Hepatocyte (in vitro differentiated cells): ENCODE measurements around the gene SLC2A11. TPM values are rescaled to one million over a fixed set of nuclear protein-coding genes. Genes with fewer than 3 reads are reported as not detected.

Experiments used
- DNase-seq: peaks from one replicate; pipeline ENCODE4 v3.0.0-alpha.2; 2016; ENCODE audit warnings: low spot score
- H2AFZ ChIP-seq: fragments of 200-600 bp; sonication (generic); 2 replicates; pipeline ENCODE4 v1.6.0; 2016; ENCODE audit warnings: antibody characterized with exemption, mild to moderate bottlenecking
- H3K27ac ChIP-seq: fragments of 200-600 bp; sonication (generic); 2 replicates; pipeline ENCODE4 v1.5.1; 2016; ENCODE audit warnings: mild to moderate bottlenecking
- H3K27me3 ChIP-seq: fragments of 200-600 bp; sonication (generic); 2 replicates; pipeline ENCODE4 v1.6.1; 2016
- H3K36me3 ChIP-seq: fragments of 200-600 bp; sonication (generic); replicated peaks from 2 replicates; pipeline ENCODE4 v1.5.1; 2016; ENCODE audit warnings: low read depth; ENCODE audit not compliant: insufficient read depth
- H3K4me1 ChIP-seq: fragments of 200-600 bp; sonication (generic); 2 replicates; pipeline ENCODE4 v1.5.1; 2016; ENCODE audit warnings: mild to moderate bottlenecking, moderate library complexity; ENCODE audit not compliant: insufficient read depth
- H3K4me2 ChIP-seq: fragments of 200-600 bp; sonication (generic); 2 replicates; pipeline ENCODE4 v1.6.0; 2016
- H3K4me3 ChIP-seq: fragments of 200-600 bp; sonication (generic); 2 replicates; pipeline ENCODE4 v1.5.1; 2016; ENCODE audit warnings: mild to moderate bottlenecking
- H3K79me2 ChIP-seq: fragments of 200-600 bp; sonication (generic); 2 replicates; pipeline ENCODE4 v1.6.0; 2017; ENCODE audit warnings: mild to moderate bottlenecking
- H3K9me2 ChIP-seq: fragments of 200-600 bp; sonication (generic); replicated peaks from 2 replicates; pipeline ENCODE4 v1.6.0; 2017; ENCODE audit warnings: mild to moderate bottlenecking; ENCODE audit not compliant: insufficient read depth
- H3K9me3 ChIP-seq: fragments of 200-600 bp; sonication (generic); 2 replicates; pipeline ENCODE4 v1.5.1; 2016; ENCODE audit warnings: low read depth, mild to moderate bottlenecking
- H4K20me1 ChIP-seq: fragments of 200-600 bp; sonication (generic); 2 replicates; pipeline ENCODE4 v1.6.0; 2016; ENCODE audit warnings: mild to moderate bottlenecking; ENCODE audit not compliant: insufficient read depth, poor library complexity, severe bottlenecking
- CTCF ChIP-seq: fragments of 200-600 bp; sonication (generic); IDR thresholded peaks from 2 replicates; pipeline ENCODE4 v1.5.1; 2016; ENCODE audit warnings: antibody characterized with exemption, mild to moderate bottlenecking; ENCODE audit not compliant: poor library complexity
- EZH2 ChIP-seq: fragments of 200-600 bp; sonication (generic); IDR thresholded peaks from 2 replicates; pipeline ENCODE4 v1.6.1; 2016; ENCODE audit warnings: antibody characterized with exemption, mild to moderate bottlenecking, borderline replicate concordance
- EZH2phosphoT487 ChIP-seq: fragments of 200-600 bp; sonication (generic); IDR thresholded peaks from one replicate; pipeline ENCODE4 v1.6.1; 2018; ENCODE audit warnings: antibody characterized with exemption, mild to moderate bottlenecking, low read depth, moderate library complexity; ENCODE audit not compliant: unreplicated experiment, severe bottlenecking
- WGBS: methylation state at CpG from one replicate; pipeline ENCODE4 v1.1.6; 2016; ENCODE audit warnings: low lambda C conversion rate; ENCODE audit errors: missing lambda C conversion rate; 5-methylcytosine and 5-hydroxymethylcytosine counted together
- polyA plus RNA-seq: library from polyadenylated mRNA; unstranded; fragments of >200 nt; fragmentation: Nextera tagmentation; extraction: Ambion mirVana; gene quantifications from 2 replicates; pipeline ENCODE4 v1.2.1, GENCODE V29; 2016
- total RNA-seq: library from RNA; depleted of rRNA; stranded (reverse); fragments of >200 nt; gene quantifications from 2 replicates; pipeline ENCODE4 v1.2.3, GENCODE V29; 2014

SLC2A11 gene
- total and polyA plus RNA-seq, 2 experiments from 2014 or later: 15.0 TPM

GRCh38 chr22:23892130-23892529, 34.5 kb downstream of the SLC2A11 start:
- no peaks in the 10 kb centered on the region for H3K9me2 ChIP-seq
- H3K27ac ChIP-seq: no peak overlapping the region
- no peaks in the 10 kb centered on the region for H3K36me3 ChIP-seq
- H3K4me2 ChIP-seq: no peak overlapping the region
- 95% methylated on average over 2 of the region's 2 CpGs for WGBS
- DNase-seq: no peak
- H3K27me3 ChIP-seq: no peaks in the 10 kb centered on the region
- TF ChIP-seq EZH2phosphoT487 (no peak), CTCF (no peak), EZH2 (no peak)
- H3K9me3 ChIP-seq: no peaks in the 10 kb centered on the region
- no peak overlapping the region for H2AFZ ChIP-seq
- H3K4me1 ChIP-seq: peaks cover 15% of the 10 kb centered on the region
- peaks cover 7% of the 10 kb centered on the region for H4K20me1 ChIP-seq
- H3K79me2 ChIP-seq: peaks cover 20% of the 10 kb centered on the region
- H3K4me3 ChIP-seq: no peak overlapping the region

- H3K36me3 ChIP-seq: no peaks in the 10 kb centered on the region
- no peak overlapping the region for H3K4me3 ChIP-seq
- H3K4me1 ChIP-seq: peaks cover 15% of the 10 kb centered on the region
- peak overlapping the region; percentile 99 for H3K27ac ChIP-seq
- no peaks in the 10 kb centered on the region for H3K9me3 ChIP-seq
- H3K9me2 ChIP-seq: no peaks in the 10 kb centered on the region
- no peak for TF ChIP-seq EZH2phosphoT487
- TF ChIP-seq EZH2: no peak
- TF ChIP-seq CTCF: no peak
- 53% methylated on average over 4 of the region's 4 CpGs for WGBS
- no peak overlapping the region for H2AFZ ChIP-seq
- no peak for DNase-seq
- no peaks in the 10 kb centered on the region for H3K27me3 ChIP-seq
- peaks cover 20% of the 10 kb centered on the region for H3K79me2 ChIP-seq
- peaks cover 7% of the 10 kb centered on the region for H4K20me1 ChIP-seq
- no peak overlapping the region for H3K4me2 ChIP-seq
Measured at GRCh38 chr22:23892706-23893105, 35.0 kb downstream of the SLC2A11 start.

GRCh38 chr22:23893121-23893944, 35.7 kb downstream of the SLC2A11 start:
- Histone ChIP-seq H2AFZ (peak overlapping the region; percentile 28), H3K27me3 (no peaks in the 10 kb centered on the region), H3K79me2 (peaks cover 20% of the 10 kb centered on the region), H3K9me3 (no peaks in the 10 kb centered on the region), H3K9me2 (no peaks in the 10 kb centered on the region), H4K20me1 (peaks cover 7% of the 10 kb centered on the region), H3K27ac (peak overlapping the region; percentile 99), H3K4me2 (peak overlapping the region; percentile 94), H3K36me3 (no peaks in the 10 kb centered on the region), H3K4me3 (peak overlapping the region; percentile 26), H3K4me1 (peaks cover 15% of the 10 kb centered on the region)
- WGBS: 35% methylated on average over 11 of the region's 11 CpGs
- peak; percentile 51 for DNase-seq
- TF ChIP-seq EZH2phosphoT487 (no peak), CTCF (no peak), EZH2 (no peak)
